ENCODE measurements around the gene XRCC6. TPM values are rescaled to one million over a fixed set of nuclear protein-coding genes. Genes with fewer than 3 reads are reported as not detected.

The XRCC6 gene
- total RNA-seq = 170 and 199 TPM in 2 replicates

GRCh38 chr22:41621099-41621910 lies at the start of gene XRCC6:
TSS of gene XRCC6 (plus strand) at chr22:41621295. CDS start at chr22:41622005, 710 bp downstream.

GRCh38 chr22:41589391-41590241 lies 31.5 kb upstream of the XRCC6 start, which contains the start of gene PMM1:
TSS of gene PMM1 (minus strand) at chr22:41589840. CDS start at chr22:41589805, 35 bp downstream.

GRCh38 chr22:41620589-41621098 lies 451 bp upstream of the XRCC6 start, which contains the start of gene DESI1:
TSS of gene DESI1 (minus strand) at chr22:41621043. CDS start at chr22:41620839, 204 bp downstream.

GRCh38 chr22:41688365-41689211 lies 67.5 kb downstream of the XRCC6 start, which contains the start of gene SNU13:
TSS of gene SNU13 (minus strand) at chr22:41688867. CDS start at chr22:41688796, 71 bp downstream.

GRCh38 chr22:41699264-41700107 lies 78.4 kb downstream of the XRCC6 start, which contains the start of gene MEI1:
TSS of gene MEI1 (plus strand) at chr22:41699503. CDS start at chr22:41699539, 36 bp downstream.

Other genes starting within 250 kb of the XRCC6 start
- 2.7 and 4.0 TPM in 2 replicates for gene TEF, start 239.4 kb upstream of the XRCC6 start, total RNA-seq
- gene TOB2, start 174.5 kb upstream of the XRCC6 start, total RNA-seq = 35.2 and 38.9 TPM in 2 replicates
- gene PHF5A, start 152.6 kb upstream of the XRCC6 start, total RNA-seq = 23.3 and 30.9 TPM in 2 replicates
- 53.9 and 54.9 TPM in 2 replicates for gene ACO2, start 152.2 kb upstream of the XRCC6 start, total RNA-seq
- gene POLR3H, start 76.8 kb upstream of the XRCC6 start, total RNA-seq = 16.7 and 17.9 TPM in 2 replicates
- 7.0 and 25.1 TPM in 2 replicates for gene CSDC2, start 60.3 kb upstream of the XRCC6 start, total RNA-seq
- 52.8 and 76.1 TPM in 2 replicates for gene PMM1, start 31.5 kb upstream of the XRCC6 start, total RNA-seq
- 16.4 and 54.1 TPM in 2 replicates for gene DESI1, start 252 bp upstream of the XRCC6 start, total RNA-seq
- gene SNU13, start 67.6 kb downstream of the XRCC6 start, total RNA-seq = 131 and 138 TPM in 2 replicates
- gene MEI1, start 78.2 kb downstream of the XRCC6 start, total RNA-seq = 6.7 TPM in 1 of 2 replicates, not detected in the other
- 3.3 and 4.0 TPM in 2 replicates for gene CCDC134, start 179.4 kb downstream of the XRCC6 start, total RNA-seq
- 70.2 and 76.8 TPM in 2 replicates for gene SREBF2, start 211.8 kb downstream of the XRCC6 start, total RNA-seq

All from pericardium fibroblast (primary cell).